IPS DF 6.9 (cell line): ENCODE results near the gene NAA80.
"Not testable (repeated sequence)": the region's sequence is repeated elsewhere in the genome, so short reads cannot be mapped to it uniquely, and the experiment has no call there.

ENCODE experiments used
- DNase-seq: peaks from one replicate; pipeline ENCODE4 v3.0.0-alpha.2; 2013; ENCODE audit warnings: low read depth, low spot score
- H3K27ac ChIP-seq: one replicate; pipeline ENCODE4 v1.5.1; 2013; ENCODE audit warnings: low read length, control low read depth
- H3K27me3 ChIP-seq: 2 replicates; pipeline ENCODE4 v1.6.1; 2013; ENCODE audit warnings: mild to moderate bottlenecking, low read length; ENCODE audit not compliant: control insufficient read depth, insufficient read depth
- H3K36me3 ChIP-seq: 2 replicates; pipeline ENCODE4 v1.6.1; 2013; ENCODE audit warnings: low read length; ENCODE audit not compliant: control insufficient read depth, insufficient read depth
- H3K4me1 ChIP-seq: 2 replicates; pipeline ENCODE4 v1.6.1; 2013; ENCODE audit warnings: low read length; ENCODE audit not compliant: control insufficient read depth, insufficient read depth
- H3K4me3 ChIP-seq: 2 replicates; pipeline ENCODE4 v1.5.1; 2013; ENCODE audit warnings: mild to moderate bottlenecking, low read length
- H3K9me3 ChIP-seq: 2 replicates; pipeline ENCODE4 v1.6.1; 2013; ENCODE audit warnings: low read length, inconsistent platforms; ENCODE audit not compliant: control insufficient read depth, insufficient read depth
- WGBS: extraction: QIAGEN DNeasy Blood & Tissue Kit; methylation state at CpG from one replicate; pipeline ENCODE4 v1.1.7; 2013; ENCODE audit warnings: mixed read lengths, missing lambda C conversion rate; ENCODE audit not compliant: insufficient read length, insufficient coverage; 5-methylcytosine and 5-hydroxymethylcytosine counted together

NAA80 gene

DNA sequence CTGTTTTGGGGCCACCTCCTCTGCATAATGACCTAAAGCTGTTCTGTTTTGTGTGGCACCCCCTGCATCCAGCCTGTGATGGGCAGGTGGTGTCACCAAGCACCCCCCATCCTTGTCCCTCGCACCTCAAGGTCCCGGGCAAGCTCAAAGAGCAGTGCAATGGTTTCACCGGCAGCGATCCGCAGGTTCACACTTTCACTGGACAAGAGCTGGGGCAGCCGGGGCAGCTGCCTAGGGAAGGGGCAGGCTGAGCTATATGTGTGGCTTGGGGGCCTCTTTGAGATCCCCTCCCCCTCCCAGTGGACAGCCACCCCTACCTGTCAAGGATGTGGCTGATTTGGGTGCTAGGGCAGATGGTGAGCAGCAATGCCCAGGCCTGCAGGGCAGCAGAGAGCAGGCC, 10.1 kb downstream of the NAA80 start:
- no peak overlapping the region for H3K4me3 ChIP-seq
- H3K4me1 ChIP-seq: peaks cover 1% of the 10 kb centered on the region; the same call in 1 of the 2 replicates
- peaks cover 35% of the 10 kb centered on the region for H3K36me3 ChIP-seq
- no peaks in the 10 kb centered on the region for H3K9me3 ChIP-seq
- WGBS: no CpG with 5 or more reads among the region's 6 CpGs
- H3K27ac ChIP-seq: no peak overlapping the region
- no peaks in the 10 kb centered on the region for H3K27me3 ChIP-seq
- no peak for DNase-seq

DNA sequence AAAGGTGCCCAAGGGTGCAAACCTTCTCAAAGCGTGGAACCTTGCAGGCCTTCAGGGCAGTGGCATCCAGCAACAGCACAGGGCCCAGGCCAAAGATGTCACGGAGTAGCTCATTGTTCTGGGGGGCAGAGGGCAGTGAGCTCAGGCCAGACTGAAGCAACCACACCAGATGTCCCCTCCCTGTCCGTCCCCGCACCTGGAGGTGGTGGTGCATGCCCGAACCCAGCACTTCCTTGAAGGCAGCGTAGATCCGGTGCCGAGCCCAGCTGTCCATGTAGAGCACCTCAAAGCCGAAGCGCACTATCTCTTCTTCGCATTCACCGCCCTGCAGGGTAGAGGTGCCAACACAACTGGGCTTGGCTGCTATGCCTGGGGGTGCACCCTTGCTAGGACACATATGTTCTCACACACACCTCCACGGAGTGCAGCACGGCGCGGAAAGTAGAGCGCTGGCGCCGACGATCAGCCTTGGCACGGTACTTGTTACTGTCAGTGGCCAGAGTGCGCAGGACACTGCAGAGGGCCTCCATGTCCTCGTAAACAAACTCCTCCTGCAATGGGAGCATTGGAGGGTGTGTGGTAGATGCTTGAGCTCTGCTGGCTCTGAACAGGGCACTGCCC, 10.7 kb downstream of the NAA80 start:
- Histone ChIP-seq H3K27ac (no peak overlapping the region), H3K36me3 (peaks cover 35% of the 10 kb centered on the region), H3K27me3 (no peaks in the 10 kb centered on the region), H3K4me1 (peaks cover 1% of the 10 kb centered on the region; the same call in 1 of the 2 replicates), H3K9me3 (no peaks in the 10 kb centered on the region), H3K4me3 (no peak overlapping the region)
- no CpG with 5 or more reads among the region's 23 CpGs for WGBS
- DNase-seq: no peak

DNA sequence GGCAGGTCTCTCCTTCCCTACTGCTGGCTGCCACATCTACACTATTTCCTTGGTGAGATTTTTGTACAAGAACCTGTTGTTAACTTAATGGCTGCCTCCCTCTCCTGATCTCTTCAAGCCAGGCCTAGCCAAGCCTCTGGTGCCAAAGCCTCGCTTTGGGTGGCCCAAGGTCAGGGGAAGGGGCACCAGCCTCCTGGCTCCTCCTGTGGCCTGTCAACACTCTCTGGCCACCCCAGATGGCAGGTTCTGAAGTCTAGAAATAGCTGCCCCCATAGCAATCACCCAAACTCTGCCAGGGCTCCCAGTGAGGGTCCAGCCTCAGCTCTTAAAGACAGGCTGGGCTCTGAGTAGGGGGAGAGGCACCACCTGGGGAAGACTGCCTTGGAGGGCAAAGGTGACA, 11.9 kb downstream of the NAA80 start:
- H3K4me1 ChIP-seq: no peaks in the 10 kb centered on the region
- peaks cover 35% of the 10 kb centered on the region for H3K36me3 ChIP-seq
- no peaks in the 10 kb centered on the region for H3K27me3 ChIP-seq
- no peak for DNase-seq
- no CpG with 5 or more reads among the region's 1 CpG for WGBS
- no peak overlapping the region for H3K27ac ChIP-seq
- H3K9me3 ChIP-seq: no peaks in the 10 kb centered on the region
- H3K4me3 ChIP-seq: no peak overlapping the region

GRCh38 chr3:50286322-50287227, 12.6 kb downstream of the NAA80 start:
- no peak overlapping the region for H3K27ac ChIP-seq
- peaks cover 35% of the 10 kb centered on the region for H3K36me3 ChIP-seq
- no peak for DNase-seq
- no peaks in the 10 kb centered on the region for H3K9me3 ChIP-seq
- no peak overlapping the region for H3K4me3 ChIP-seq
- H3K4me1 ChIP-seq: no peaks in the 10 kb centered on the region
- WGBS: no CpG with 5 or more reads among the region's 28 CpGs
- no peaks in the 10 kb centered on the region for H3K27me3 ChIP-seq

GRCh38 chr3:50284121-50284520, 15.1 kb downstream of the NAA80 start:
- not testable (repeated sequence) for H3K27ac ChIP-seq, H3K4me1 ChIP-seq, H3K9me3 ChIP-seq, H3K4me3 ChIP-seq, H3K27me3 ChIP-seq, DNase-seq
- WGBS: no CpG with 5 or more reads among the region's 6 CpGs
- peaks cover 19% of the 10 kb centered on the region for H3K36me3 ChIP-seq

DNA sequence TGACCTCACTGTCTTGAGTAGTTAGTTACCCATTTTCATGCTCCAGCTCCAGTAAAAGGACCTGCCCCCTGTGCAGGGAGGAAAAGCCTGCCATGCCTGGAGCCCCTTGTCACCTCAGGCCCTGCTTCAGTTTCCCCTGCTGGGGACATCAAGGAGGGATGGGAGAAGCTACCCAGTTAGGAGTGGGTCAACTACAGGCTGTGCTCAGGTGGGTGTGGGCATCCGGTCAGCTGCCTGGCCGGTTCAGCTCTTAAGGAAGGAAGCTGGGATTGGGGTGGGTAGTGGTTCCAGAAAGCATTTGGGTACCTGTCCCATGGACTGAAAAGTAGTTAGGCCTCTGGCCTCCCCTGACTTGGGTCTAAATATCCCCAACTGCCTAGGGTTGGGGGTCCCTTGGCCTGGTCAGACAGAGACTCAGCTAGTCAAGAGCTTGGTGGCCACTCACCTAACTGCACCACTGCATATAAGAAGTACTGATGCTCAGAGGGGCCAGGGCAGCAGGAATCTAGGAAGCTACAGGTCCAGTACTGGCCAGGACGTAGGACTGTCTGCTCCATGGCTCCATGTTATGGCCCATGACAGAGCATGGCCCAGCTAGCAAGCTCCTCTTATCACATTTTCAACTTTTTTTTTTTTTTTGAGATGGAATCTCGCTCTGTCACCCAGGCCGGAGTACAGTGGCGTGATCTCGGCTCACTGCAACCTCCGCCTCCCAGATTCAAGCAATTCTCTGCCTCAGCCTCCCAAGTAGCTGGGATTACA, 19.8 kb downstream of the NAA80 start:
- DNase-seq: no peak
- Histone ChIP-seq H3K9me3 (no peaks in the 10 kb centered on the region), H3K4me1 (peaks cover 9% of the 10 kb centered on the region), H3K4me3 (no peak overlapping the region), H3K27ac (no peak overlapping the region), H3K27me3 (peaks cover 5% of the 10 kb centered on the region; the same call in 1 of the 2 replicates), H3K36me3 (no peaks in the 10 kb centered on the region)
- WGBS: no CpG with 5 or more reads among the region's 8 CpGs

DNA sequence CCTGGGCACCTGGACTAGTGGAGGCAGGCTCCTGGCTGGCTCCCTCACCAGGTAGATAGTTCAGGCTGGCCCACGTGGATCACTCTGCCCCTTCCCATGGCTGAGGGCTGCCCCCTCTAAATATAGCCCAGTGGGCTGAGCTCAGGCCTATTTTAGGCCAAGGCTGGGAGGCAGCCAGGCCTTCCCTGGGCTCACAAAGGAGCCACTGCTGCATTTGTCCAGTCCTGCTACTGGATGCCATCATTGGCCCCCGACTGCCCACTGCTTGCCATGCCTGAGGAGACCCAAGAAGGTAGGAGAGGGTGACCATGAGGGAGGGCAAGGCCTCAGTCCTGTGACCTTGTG, 20.4 kb downstream of the NAA80 start, which contains the start of gene LSMEM2:
Gene LSMEM2 (plus strand): TSS at position 208 of the 345 bp plus-strand sequence. CDS start 27 bp downstream, at position 235.
- H3K27me3 ChIP-seq: peaks cover 9% of the 10 kb centered on the region; the same call in 1 of the 2 replicates
- no peak for DNase-seq
- H3K36me3 ChIP-seq: no peaks in the 10 kb centered on the region
- no peaks in the 10 kb centered on the region for H3K9me3 ChIP-seq
- H3K4me1 ChIP-seq: peaks cover 9% of the 10 kb centered on the region
- no peak within 1 kb of the TSS for H3K4me3 ChIP-seq
- no peak within 1 kb of the TSS for H3K27ac ChIP-seq
- WGBS: no CpG with 5 or more reads among the region's 2 CpGs

- Histone ChIP-seq H3K27ac (no peak overlapping the region), H3K4me3 (no peak overlapping the region), H3K4me1 (peaks cover 9% of the 10 kb centered on the region), H3K36me3 (no peaks in the 10 kb centered on the region), H3K27me3 (peaks cover 10% of the 10 kb centered on the region; the same call in 1 of the 2 replicates), H3K9me3 (no peaks in the 10 kb centered on the region)
- no peak for DNase-seq
- no CpG with 5 or more reads among the region's 4 CpGs for WGBS
Measured at GRCh38 chr3:50278123-50278879, 20.9 kb downstream of the NAA80 start.

- DNase-seq: no peak
- H3K27ac ChIP-seq: no peak overlapping the region
- H3K27me3 ChIP-seq: peaks cover 12% of the 10 kb centered on the region; the same call in 1 of the 2 replicates
- H3K36me3 ChIP-seq: no peaks in the 10 kb centered on the region
- H3K4me1 ChIP-seq: peaks cover 9% of the 10 kb centered on the region
- H3K4me3 ChIP-seq: no peak overlapping the region
- no peaks in the 10 kb centered on the region for H3K9me3 ChIP-seq
- no CpG with 5 or more reads among the region's 17 CpGs for WGBS
Measured at GRCh38 chr3:50276762-50277101, 22.5 kb downstream of the NAA80 start.
